NAMALWA (cell line): ENCODE measurements around the gene DIMT1.

ENCODE experiments used
- DNase-seq: peaks from one replicate; pipeline ENCODE4 v3.0.0-alpha.2; 2015; ENCODE audit warnings: low spot score

DIMT1 gene

DNA sequence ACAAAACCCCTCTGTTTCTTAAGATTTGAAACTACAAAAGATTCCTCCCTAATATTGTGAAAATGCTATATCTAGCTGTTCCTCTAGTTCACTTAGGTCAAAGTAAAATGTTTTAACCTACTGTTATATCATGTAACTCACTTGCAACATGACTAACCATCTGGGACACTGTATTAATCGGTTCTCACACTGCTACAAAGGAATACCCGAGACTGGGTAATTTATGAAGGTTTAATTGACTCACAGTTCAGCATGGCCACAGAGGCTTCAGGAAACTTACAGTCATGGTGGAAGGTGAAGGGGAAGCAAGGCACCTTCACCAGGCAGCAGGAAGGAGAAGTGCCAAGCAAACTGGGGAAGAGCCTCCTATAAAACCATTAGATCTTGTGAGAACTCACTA, 34.7 kb downstream of the DIMT1 start:
- DNase-seq, result no peak

DNA sequence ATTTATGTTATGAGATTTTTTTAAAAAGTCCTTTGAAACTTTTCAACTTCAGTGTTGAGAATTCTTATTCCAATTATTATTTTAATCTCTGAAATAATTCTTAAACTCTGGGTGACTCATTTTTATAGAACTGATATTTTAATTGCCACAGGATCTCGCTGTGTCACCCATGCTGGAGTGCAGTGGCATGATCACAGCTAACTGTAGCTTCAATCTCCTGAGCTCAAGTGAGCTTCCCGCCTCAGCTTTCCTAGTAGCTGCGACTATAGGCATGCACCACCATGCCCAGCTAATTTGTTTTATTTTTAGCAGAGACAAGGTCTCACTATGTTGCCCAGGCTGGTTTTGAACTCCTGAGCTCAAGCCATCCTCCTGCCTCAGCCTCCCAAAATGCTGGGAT, 41.0 kb downstream of the DIMT1 start:
- no peak for DNase-seq

DNA sequence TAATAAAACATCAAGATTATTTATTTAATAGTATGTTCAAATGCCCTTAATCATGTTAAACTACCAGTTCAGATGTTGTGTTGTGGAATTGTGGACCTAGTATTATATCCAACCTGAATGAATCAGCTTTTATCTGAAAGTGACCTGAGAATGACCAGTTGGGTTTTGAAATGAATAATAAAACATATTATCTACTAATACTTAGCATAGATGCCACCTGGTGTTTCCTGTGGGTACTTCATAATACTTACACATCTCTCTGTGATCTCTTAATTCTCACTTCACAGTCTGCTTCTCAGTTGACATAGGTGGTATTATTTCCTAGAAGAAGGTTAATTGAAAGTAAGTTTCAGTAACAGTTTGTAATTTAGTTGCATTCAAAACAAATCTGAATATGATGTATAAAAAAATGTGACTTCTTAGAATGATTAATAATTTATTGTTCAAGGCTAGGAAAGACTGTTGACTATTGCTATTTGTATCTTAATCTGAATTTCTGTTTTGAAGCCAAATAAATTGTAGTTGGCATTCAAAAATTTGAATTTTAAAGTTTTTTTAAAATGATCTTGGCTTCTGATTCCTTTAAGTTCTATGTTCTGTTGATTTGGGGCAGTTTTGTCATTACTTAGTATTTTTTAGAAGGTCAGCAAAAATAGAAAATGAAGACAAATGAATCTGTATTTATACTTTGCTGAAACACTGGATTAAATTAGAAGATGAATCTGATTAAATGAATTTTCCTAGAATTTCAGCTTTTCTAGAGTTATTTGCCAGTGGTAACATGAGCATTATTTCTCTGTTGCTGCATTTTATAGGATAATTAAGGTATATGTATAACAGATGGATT, 49.5 kb downstream of the DIMT1 start:
- DNase-seq, result peak; percentile 77

DNA sequence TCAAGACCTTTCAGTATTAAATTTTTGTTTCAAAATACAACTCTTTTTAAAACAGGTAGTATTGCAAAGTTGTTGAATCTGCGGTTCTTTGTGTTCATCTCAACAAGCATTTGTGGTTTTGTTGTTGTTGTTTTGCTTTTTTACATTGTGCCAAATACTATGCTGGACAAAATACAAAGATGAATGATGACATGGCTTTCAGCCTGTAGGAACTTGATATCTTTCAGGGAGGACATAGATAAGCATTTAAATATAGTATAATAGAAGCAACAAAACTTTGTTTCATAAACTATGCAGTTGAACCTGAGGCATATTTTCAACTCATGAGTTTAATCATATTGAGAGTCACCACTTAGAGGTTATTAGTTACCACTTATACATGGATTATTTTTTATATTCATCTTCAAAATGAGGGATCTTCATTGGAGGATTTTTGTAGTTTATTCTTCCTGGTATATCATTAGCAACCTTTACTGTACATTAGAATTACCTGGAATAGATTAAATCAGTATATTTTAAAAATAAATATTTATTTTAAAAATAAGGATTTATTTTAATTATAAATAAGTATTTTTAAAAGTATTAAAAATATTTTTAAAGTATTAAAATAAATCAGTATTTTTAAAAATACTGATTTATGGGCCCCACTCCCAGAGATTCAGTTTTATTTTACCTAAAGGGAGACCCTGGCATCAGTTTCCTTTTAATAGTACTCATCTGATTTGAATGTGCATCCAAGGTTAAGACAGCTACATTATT, 54.8 kb downstream of the DIMT1 start:
- DNase-seq, result no peak

DNA sequence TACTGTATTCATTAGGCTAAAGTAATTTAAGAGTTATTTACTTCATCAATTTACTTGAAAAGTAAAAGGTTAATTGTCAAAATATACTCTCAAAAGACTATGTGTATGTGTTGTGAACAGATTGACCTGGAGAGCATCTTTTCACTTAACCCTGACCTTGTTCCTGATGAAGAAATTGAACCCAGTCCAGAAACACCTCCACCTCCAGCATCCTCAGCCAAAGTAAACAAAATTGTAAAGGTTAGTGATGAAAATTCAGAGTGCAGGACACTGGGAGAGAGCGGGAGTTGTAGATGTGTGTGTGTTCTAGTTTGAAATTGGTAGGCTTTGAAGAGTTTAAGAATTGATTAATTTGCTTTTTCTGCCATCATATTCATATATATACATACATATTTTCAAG, 55.8 kb downstream of the DIMT1 start:
- DNase-seq, result no peak

DNA sequence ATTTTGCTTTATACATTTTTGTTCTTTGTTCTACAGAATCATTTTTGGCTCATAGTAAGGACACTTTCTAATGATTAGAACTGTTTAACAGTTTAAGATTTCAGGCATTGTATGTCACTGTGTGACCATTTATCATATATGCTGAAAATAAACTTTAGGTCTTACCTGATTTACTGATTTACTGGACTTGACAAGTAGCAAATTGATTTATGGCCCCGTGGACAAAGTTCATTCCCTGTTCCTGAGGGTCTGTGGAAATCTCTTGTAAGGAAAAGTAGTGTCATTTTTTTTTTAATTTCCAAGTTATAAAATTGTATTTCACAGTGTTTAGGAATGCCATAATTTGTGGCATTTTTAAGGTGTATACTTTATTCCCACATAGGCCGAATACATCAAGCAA, 57.0 kb downstream of the DIMT1 start:
- no peak for DNase-seq

DNA sequence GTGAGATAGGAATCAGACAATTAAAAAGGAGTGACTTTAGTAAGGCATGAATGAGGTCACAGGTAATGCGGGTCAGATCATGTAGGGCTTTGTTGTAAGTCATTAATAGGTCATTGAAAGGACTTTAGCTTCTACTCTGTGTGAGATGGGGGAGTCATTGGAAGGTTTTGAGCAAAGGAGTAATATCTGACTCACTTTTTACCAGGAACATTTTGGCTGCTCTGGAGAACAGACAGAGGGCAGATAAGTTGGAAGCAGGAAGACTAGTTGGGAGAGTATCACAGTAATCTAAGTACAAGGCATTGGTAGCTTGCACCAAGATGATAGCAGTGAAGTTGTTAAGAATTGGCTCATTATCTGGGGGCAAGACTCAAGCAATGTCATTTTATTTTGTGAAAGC, 60.3 kb downstream of the DIMT1 start:
- no peak for DNase-seq

DNA sequence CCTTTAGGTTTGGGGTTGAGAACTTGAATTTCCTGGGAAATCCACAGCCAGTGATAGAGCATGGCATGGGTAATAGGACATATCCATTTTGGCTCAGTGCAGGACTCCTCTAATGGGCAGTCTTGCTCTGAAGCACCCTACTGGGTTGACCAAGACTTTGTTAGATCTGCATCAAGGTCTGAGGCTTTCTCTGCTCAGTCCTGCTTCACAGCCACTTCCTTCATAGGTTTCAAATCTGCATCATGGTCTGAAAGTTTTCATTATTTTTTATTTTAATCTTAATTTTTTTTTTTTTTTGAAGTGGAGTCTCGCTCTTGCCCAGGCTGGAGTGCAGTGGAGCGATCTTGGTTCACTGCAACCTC, 61.2 kb downstream of the DIMT1 start:
- no peak for DNase-seq

DNA sequence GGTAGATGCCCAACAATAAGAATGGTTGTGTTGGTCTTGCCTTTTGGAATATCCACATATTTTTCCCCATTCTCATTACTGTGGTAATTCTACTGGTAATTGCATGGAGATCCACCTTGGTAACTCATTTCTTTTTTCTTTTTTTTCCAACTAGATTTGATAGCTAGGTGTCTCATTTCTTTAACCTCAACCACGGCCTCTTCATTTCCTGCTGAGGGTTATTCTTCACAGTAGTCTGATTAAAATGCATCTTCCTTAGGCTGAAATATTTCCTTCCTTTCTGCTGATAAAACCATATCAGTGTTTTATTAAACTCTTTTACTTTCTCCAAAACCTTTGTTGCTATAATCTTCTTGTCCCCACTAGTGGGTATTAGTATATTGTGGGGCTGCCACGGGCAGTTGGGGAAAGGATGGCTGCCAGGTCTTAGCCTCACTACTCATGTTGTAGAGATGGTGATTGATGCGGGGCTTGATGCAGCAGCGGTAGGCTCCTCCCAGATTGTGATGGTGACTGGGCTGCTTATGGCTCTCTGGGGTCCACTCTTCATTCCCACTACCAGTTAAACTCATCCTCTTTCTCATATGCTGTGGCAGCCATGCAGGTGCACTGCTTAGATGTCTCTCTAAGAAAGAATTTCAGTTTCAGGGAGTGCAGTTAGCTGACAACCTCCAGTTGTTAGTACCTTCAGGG, 61.8 kb downstream of the DIMT1 start:
- DNase-seq, result no peak

DNA sequence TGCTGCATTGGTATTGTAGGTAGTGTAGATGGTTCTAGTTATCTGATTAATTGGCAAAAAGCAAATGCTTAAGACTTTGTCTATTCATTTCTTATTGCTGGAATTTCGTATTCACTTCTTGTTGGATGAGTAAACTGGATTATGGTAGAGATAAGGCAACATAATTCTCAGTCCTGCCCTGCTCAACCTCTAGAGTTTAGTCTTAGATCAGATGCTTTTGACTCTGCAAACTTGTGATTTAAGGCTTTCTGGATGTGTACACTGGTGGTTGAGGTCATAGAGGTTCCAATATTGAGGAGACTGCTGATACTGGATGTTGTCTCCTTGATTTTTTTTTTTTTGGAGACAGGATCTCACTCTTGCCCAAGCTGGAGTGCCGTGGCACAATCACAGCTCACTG, 62.7 kb downstream of the DIMT1 start:
- no peak for DNase-seq

DNA sequence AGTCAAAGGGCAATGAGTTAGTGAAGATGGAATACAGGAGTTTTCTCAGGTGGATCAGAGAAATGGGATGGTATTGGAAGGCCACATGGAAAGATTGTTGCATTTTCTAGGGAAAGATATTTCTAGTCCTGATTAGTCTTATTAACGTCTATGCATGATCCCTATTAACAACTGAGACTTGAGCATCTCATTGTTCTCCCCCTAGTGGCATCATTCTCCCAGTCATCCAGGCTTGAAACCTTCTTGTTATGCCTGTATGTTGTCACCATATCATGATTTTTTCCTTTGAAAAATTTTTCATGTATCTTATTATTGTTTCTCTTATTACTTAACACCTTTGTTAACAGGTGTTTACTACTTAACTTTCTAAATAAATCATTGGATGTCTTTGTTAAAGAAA, 63.3 kb downstream of the DIMT1 start:
- DNase-seq, result peak; percentile 70
